Nephron (organoid): ENCODE results near the gene RAD9A.

Experiments
- H3K27ac Mint-ChIP-seq, 3 experiments: 2 replicates each; pipeline ENCODE4 v1.8.0; 2020; ENCODE audit warnings: mixed read lengths in 3 of 3, mild to moderate bottlenecking in 2 of 3, moderate library complexity in 1 of 3
- H3K27me3 Mint-ChIP-seq: 2 replicates; pipeline ENCODE4 v1.8.0; 2021; ENCODE audit warnings: low read depth, mild to moderate bottlenecking, moderate library complexity, mixed read lengths
- H3K36me3 Mint-ChIP-seq: 2 replicates; pipeline ENCODE4 v1.8.0; 2020; ENCODE audit warnings: low read depth, mixed read lengths
- H3K4me1 Mint-ChIP-seq: 2 replicates; pipeline ENCODE4 v1.8.0; 2020; ENCODE audit warnings: mixed read lengths
- H3K4me3 Mint-ChIP-seq, 3 experiments: 2 replicates each; pipeline ENCODE4 v1.8.0; 2020; ENCODE audit warnings: mild to moderate bottlenecking in 3 of 3, mixed read lengths in 3 of 3, moderate library complexity in 2 of 3
- H3K9me3 Mint-ChIP-seq: 2 replicates; pipeline ENCODE4 v1.8.0; 2020; ENCODE audit warnings: mixed read lengths
- TF ChIP-seq, protein P1 (sequence below), 3 experiments: fragments of 200-600 bp; sonication (generic); IDR thresholded peaks; one replicate each; pipeline ENCODE4 v1.5.0; 2021; ENCODE audit warnings: antibody characterized with exemption in 3 of 3; ENCODE audit not compliant: unreplicated experiment in 3 of 3

The RAD9A gene

DNA sequence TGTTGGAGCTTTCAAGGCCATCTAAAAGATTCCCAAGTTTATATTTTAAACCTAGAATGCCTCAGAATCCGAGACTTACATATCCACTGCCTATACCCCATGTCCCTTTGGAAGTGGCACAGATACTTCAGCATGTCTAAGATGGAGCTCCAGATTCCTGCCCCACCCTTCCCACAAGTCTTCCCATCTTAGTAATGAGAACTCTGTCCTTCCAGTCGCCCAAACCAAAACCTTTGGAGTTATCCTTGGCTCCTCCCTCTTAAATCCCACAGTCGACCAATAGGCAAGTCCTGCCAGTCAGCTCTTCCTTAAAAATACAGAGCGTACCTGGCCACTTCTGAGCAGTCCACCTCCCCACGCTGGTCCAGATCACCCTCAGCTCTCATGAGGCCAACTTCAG lies 42.8 kb upstream of the RAD9A start:
- H3K4me1 Mint-ChIP-seq, result peaks cover 12% of the 10 kb centered on the region
- TF ChIP-seq, protein P1, sequence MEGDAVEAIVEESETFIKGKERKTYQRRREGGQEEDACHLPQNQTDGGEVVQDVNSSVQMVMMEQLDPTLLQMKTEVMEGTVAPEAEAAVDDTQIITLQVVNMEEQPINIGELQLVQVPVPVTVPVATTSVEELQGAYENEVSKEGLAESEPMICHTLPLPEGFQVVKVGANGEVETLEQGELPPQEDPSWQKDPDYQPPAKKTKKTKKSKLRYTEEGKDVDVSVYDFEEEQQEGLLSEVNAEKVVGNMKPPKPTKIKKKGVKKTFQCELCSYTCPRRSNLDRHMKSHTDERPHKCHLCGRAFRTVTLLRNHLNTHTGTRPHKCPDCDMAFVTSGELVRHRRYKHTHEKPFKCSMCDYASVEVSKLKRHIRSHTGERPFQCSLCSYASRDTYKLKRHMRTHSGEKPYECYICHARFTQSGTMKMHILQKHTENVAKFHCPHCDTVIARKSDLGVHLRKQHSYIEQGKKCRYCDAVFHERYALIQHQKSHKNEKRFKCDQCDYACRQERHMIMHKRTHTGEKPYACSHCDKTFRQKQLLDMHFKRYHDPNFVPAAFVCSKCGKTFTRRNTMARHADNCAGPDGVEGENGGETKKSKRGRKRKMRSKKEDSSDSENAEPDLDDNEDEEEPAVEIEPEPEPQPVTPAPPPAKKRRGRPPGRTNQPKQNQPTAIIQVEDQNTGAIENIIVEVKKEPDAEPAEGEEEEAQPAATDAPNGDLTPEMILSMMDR (IDR thresholded peaks at IDR 0.05; ENCODE audit: unreplicated experiment in 3 of 3), result no peak
- no peaks in the 10 kb centered on the region for H3K36me3 Mint-ChIP-seq
- H3K4me3 Mint-ChIP-seq, result no peak overlapping the region
- no peak overlapping the region for H3K27ac Mint-ChIP-seq
- no peaks in the 10 kb centered on the region for H3K27me3 Mint-ChIP-seq
- H3K9me3 Mint-ChIP-seq, result no peaks in the 10 kb centered on the region

DNA sequence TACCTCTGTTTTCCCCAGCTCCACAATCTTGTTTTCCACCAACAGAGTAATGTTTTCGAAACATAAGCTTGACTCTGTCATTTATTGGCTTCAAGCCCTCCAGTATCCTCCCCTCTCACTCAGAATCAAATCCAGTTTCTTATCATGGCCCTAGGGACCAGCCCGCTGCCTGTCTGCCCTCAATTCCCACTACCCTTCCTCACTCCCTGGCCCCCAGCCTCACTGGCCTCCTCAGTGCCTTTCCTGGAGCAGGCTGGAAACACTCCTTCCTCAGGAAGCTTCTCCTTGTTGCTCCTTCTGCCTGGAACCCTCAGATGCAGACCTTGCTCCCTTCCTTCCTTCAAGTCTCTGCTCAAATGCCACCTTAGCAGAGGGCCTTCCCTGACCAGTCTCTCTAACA lies 42.3 kb upstream of the RAD9A start:
- Mint-ChIP-seq H3K36me3 (no peaks in the 10 kb centered on the region), H3K4me1 (peaks cover 16% of the 10 kb centered on the region), H3K27ac (no peak overlapping the region), H3K9me3 (no peaks in the 10 kb centered on the region), H3K4me3 (no peak overlapping the region), H3K27me3 (no peaks in the 10 kb centered on the region)
- TF ChIP-seq, protein P1 (IDR thresholded peaks at IDR 0.05; ENCODE audit: unreplicated experiment in 3 of 3), result no peak

DNA sequence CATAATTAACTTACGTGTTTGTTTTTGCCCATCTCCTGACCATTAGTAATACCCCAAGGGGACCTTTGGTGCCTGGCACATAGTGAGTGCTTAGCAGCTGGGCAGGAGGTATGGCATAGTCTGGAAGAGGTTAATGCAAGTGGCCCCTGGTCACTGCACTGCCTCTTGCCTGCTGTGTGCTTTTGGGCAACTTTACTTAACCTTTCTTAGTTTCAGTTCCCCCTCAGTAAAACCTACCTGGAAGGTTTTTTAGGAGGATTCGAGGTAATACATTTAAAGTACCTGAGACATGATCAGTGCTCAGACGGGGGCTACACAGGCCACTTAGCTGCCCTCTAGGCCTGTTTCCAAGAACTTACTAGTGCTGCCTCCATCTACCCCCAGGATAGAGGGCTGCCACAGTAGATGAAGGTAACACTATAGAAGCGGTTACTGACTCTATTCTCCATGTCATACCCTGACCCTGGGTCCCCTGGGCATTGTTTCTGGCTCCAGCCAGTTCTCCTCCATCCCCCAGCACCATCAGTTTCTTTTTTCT lies 41.8 kb upstream of the RAD9A start:
- no peak overlapping the region for H3K27ac Mint-ChIP-seq
- no peaks in the 10 kb centered on the region for H3K9me3 Mint-ChIP-seq
- H3K4me1 Mint-ChIP-seq, result peaks cover 22% of the 10 kb centered on the region
- H3K4me3 Mint-ChIP-seq, result no peak overlapping the region
- TF ChIP-seq, protein P1 (IDR thresholded peaks at IDR 0.05; ENCODE audit: unreplicated experiment in 3 of 3), result no peak
- no peaks in the 10 kb centered on the region for H3K27me3 Mint-ChIP-seq
- no peaks in the 10 kb centered on the region for H3K36me3 Mint-ChIP-seq

DNA sequence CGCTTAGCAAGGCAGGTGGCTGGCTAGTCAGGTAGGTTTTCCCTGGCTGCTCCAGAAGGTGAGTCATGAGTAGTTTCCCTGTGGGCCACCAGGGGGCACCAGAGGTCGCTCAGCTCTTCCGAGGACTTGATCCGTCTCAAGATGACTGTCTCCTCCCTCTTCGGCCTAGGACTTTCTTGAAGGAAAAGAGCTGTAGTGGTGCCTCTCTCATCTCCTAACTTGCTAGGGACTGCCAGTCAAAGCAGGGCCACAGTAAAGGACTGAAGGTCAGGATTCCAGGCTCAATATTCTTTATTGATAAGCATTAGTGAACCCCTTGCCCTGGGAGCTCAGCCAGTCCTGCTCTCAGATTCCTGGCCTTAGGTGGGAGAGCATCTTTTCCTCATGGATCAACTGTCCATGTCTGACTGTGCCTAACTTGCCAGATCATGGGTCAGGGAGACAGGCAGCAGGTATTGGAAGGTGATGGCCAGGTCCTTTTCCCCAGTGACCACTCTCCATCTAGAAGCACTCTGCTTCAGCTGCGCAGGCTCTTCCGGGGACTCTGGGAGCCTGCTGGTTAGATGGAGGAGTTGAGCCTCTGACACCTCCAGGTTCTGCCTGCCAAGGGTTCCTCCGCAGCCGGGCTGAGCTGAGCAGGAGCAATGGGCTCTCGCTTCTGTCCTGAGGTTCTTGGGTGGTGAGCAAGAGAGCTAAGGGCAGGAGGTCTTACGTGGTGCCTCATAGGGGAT lies 40.3 kb upstream of the RAD9A start:
- Mint-ChIP-seq H3K27me3 (no peaks in the 10 kb centered on the region), H3K4me3 (peak overlapping the region; percentile 69 to 84 (median 79)), H3K9me3 (no peaks in the 10 kb centered on the region), H3K27ac (peak overlapping the region; percentile 85 to 88 (median 87)), H3K4me1 (peaks cover 31% of the 10 kb centered on the region), H3K36me3 (no peaks in the 10 kb centered on the region)
- TF ChIP-seq, protein P1 (IDR thresholded peaks at IDR 0.05; ENCODE audit: unreplicated experiment in 3 of 3), result peak; percentile 84 to 93 (median 89)

GRCh38 chr11:67352546-67353316 lies 39.1 kb upstream of the RAD9A start:
- Mint-ChIP-seq H3K4me1 (peaks cover 41% of the 10 kb centered on the region), H3K36me3 (no peaks in the 10 kb centered on the region), H3K27me3 (no peaks in the 10 kb centered on the region), H3K9me3 (no peaks in the 10 kb centered on the region), H3K27ac (peak overlapping the region; percentile 97 to 98 (median 97)), H3K4me3 (peak overlapping the region; percentile 88 to 92 (median 88))
- TF ChIP-seq, protein P1 (IDR thresholded peaks at IDR 0.05; ENCODE audit: unreplicated experiment in 3 of 3), result no peak
